Hematopoietic multipotent progenitor cell treated with erythropoietin and hydrocortisone succinate and interleukin-3 and kit ligand, for 6 days (in vitro differentiated cells): ENCODE measurements around the gene GRK5.
"Not testable (repeated sequence)": the region's sequence is repeated elsewhere in the genome, so short reads cannot be mapped to it uniquely, and the experiment has no call there.

ENCODE experiments used
- DNase-seq: peaks from one replicate; pipeline ENCODE4 v3.0.0-alpha.2; 2015

GRK5 gene

GRCh38 chr10:119425102-119425880 is 217.9 kb downstream of the GRK5 start:
- no peak for DNase-seq

- DNase-seq = no peak
These were observed 218.5 kb downstream of the GRK5 start for GRCh38 chr10:119425881-119426170.

GRCh38 chr10:119426699-119427098 is 219.3 kb downstream of the GRK5 start:
- DNase-seq = no peak

GRCh38 chr10:119427263-119427864 is 220.0 kb downstream of the GRK5 start:
- DNase-seq = no peak

GRCh38 chr10:119428789-119429188 is 221.4 kb downstream of the GRK5 start:
- no peak for DNase-seq

- no peak for DNase-seq
These were observed 222.4 kb downstream of the GRK5 start for GRCh38 chr10:119429771-119430170.

GRCh38 chr10:119431034-119431772 is 223.8 kb downstream of the GRK5 start:
- no peak for DNase-seq

- DNase-seq = no peak
These were observed 224.4 kb downstream of the GRK5 start for GRCh38 chr10:119431773-119432135.

GRCh38 chr10:119434942-119435341 is 227.6 kb downstream of the GRK5 start:
- not testable (repeated sequence) for DNase-seq

GRCh38 chr10:119438717-119439116 is 231.3 kb downstream of the GRK5 start:
- DNase-seq = no peak

GRCh38 chr10:119439922-119440321 is 232.6 kb downstream of the GRK5 start:
- DNase-seq = no peak

GRCh38 chr10:119441151-119441821 is 233.9 kb downstream of the GRK5 start:
- DNase-seq = no peak

GRCh38 chr10:119441921-119442757 is 234.8 kb downstream of the GRK5 start:
- no peak for DNase-seq

GRCh38 chr10:119442758-119443060 is 235.3 kb downstream of the GRK5 start:
- DNase-seq = no peak

GRCh38 chr10:119443441-119443840 is 236.1 kb downstream of the GRK5 start:
- DNase-seq = no peak

GRCh38 chr10:119443970-119444660 is 236.7 kb downstream of the GRK5 start:
- DNase-seq = peak; percentile 18

GRCh38 chr10:119444866-119445265 is 237.5 kb downstream of the GRK5 start:
- no peak for DNase-seq

- DNase-seq = peak; percentile 87
These were observed 238.1 kb downstream of the GRK5 start for GRCh38 chr10:119445311-119445934.

- no peak for DNase-seq
These were observed 238.6 kb downstream of the GRK5 start for GRCh38 chr10:119445935-119446317.

- DNase-seq = no peak
These were observed 239.3 kb downstream of the GRK5 start for GRCh38 chr10:119446441-119447277.

GRCh38 chr10:119447421-119447820 is 240.1 kb downstream of the GRK5 start:
- DNase-seq = no peak
